ENCODE data around the gene OPRM1.

DNA sequence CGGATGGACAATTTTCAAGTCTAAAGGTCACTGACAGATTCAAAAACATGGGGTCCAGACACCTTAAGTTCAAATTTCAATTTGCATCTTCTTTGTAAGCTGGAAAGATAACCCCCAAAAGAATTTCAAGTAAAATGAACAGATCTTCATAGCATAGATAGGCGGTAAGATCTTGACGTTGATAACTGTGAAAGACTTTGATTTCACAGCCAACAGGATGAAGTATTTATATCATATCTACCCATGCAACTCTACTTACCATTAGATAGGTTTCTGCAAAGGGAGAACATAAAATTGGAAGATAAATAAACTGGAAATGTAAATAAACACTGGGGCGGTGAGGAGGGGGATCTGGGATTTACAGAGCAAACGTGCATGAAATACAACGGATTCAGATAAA, 179.7 kb downstream of the OPRM1 start:
- TF ChIP-seq, protein P1, sequence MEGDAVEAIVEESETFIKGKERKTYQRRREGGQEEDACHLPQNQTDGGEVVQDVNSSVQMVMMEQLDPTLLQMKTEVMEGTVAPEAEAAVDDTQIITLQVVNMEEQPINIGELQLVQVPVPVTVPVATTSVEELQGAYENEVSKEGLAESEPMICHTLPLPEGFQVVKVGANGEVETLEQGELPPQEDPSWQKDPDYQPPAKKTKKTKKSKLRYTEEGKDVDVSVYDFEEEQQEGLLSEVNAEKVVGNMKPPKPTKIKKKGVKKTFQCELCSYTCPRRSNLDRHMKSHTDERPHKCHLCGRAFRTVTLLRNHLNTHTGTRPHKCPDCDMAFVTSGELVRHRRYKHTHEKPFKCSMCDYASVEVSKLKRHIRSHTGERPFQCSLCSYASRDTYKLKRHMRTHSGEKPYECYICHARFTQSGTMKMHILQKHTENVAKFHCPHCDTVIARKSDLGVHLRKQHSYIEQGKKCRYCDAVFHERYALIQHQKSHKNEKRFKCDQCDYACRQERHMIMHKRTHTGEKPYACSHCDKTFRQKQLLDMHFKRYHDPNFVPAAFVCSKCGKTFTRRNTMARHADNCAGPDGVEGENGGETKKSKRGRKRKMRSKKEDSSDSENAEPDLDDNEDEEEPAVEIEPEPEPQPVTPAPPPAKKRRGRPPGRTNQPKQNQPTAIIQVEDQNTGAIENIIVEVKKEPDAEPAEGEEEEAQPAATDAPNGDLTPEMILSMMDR (optimal IDR thresholded peaks at IDR 0.05 in 1 of 3, IDR thresholded peaks at IDR 0.05 in 1 of 3, conservative IDR thresholded peaks at IDR 0.05 in 1 of 3; ENCODE audit: extremely low read depth in 1 of 3, insufficient read depth in 2 of 3, low read length in 3 of 3), result no peak
- TF ChIP-seq EZH2 (IDR thresholded peaks at IDR 0.05; ENCODE audit: low read length), result no peak
